HAP-1 (cell line): ENCODE results near the gene ABTB1.
A peak's percentile ranks its signal among the peaks of the same experiment; 100 is the strongest.

Experiments
- DNase-seq, 2 experiments: peaks; one replicate each; pipeline ENCODE4 v3.0.0-alpha.2; 2016 to 2020; ENCODE audit warnings: low spot score in 2 of 2
- H3K27me3 ChIP-seq: fragments of 250-450 bp; sonication (Bioruptor Pico); 2 replicates; pipeline ENCODE4 v1.5.1; 2020; ENCODE audit warnings: low read depth, mild to moderate bottlenecking, moderate library complexity
- H3K36me3 ChIP-seq: fragments of 250-450 bp; sonication (Bioruptor Pico); replicated peaks from 2 replicates; pipeline ENCODE4 v1.5.1; 2020; ENCODE audit warnings: mild to moderate bottlenecking
- H3K4me1 ChIP-seq: fragments of 250-450 bp; sonication (Bioruptor Pico); 2 replicates; pipeline ENCODE4 v1.5.1; 2020; ENCODE audit warnings: mild to moderate bottlenecking
- H3K4me3 ChIP-seq: fragments of 250-450 bp; sonication (Bioruptor Pico); 2 replicates; pipeline ENCODE4 v1.5.1; 2020; ENCODE audit warnings: mild to moderate bottlenecking, moderate library complexity
- H3K9me3 ChIP-seq: fragments of 250-450 bp; sonication (Bioruptor Pico); 2 replicates; pipeline ENCODE4 v1.5.1; 2020; ENCODE audit warnings: mild to moderate bottlenecking, moderate library complexity
- in situ Hi-C: fragments of 300-500 bp; cut with MboI; formaldehyde crosslinking; loops from 3 replicates; pipeline ENCODE4 v1.14.3; 2020; ENCODE audit warnings: low sequenced_read_pairs, inconsistent platforms, mixed read lengths

ABTB1 gene

DNA sequence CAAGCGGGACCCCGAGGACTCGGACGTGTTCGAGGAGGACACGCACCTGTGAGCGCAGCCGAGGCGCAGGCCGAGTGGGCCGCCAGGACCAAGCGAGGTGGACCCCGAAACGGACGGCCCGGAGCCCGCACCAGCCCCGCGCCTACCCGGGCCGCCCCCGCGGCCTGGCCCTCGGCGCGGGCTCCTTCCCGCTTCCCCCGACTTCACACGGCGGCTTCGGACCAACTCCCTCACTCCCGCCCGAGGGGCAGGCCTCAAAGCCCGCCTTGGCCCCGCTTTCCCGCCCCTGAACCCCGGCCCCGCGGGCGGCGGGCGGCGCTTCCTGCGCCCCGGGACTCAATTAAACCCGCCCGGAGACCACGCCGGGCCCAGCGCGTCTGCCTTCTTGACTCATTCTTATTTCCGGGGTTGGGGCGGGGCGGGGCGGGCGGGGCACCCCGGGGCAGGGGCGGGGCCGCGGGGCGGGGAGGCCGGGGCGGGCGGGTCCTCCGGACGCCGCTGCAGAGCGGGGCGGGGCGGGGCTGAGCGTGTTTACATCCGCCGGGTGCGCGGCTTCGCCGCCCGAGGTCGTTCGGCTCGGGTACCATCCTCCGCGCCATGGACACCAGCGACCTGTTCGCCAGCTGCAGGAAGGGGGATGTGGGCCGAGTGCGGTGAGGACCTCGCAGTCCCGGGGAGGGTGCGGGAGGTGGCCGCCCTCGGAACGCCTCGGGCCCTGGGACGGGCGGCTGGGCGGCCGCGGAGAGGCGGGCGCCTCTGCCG lies at the start of gene ABTB1:
Gene ABTB1, plus strand, starts transcription at position 524 of the 762 bp plus-strand sequence. Its CDS starts 74 bp downstream, at position 598.
- Histone ChIP-seq H3K4me1 (no peaks in the 10 kb centered on the region), H3K36me3 (no peaks in the 10 kb centered on the region), H3K9me3 (no peaks in the 10 kb centered on the region), H3K4me3 (peak within 1 kb of the TSS; percentile 50), H3K27me3 (no peaks in the 10 kb centered on the region)
- DNase-seq: peak; percentile 67 to 91
- in situ Hi-C loops: no loop called here

DNA sequence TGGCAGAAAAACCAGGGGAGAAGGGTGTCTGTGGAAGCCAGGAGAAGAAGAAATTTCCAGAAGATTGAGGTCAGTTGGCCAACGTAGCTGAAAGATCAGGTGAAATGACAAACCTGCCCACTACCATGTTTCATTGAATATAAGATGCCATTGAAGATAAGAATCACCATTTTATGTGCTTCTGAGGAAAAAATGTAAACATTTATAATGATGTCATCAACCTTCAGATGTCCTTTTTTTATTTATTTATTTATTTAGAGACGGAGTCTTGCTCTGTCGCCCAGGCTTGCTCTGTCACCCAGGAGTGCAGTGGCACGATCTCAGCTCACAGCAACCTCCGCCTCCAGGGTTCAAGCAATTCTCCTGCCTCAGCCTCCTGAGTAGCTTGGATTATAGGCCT lies 48.7 kb upstream of the ABTB1 start:
- in situ Hi-C loops: no loop called here
- peaks cover 10% of the 10 kb centered on the region for H3K27me3 ChIP-seq
- no peak overlapping the region for H3K4me3 ChIP-seq
- peaks cover 3% of the 10 kb centered on the region; the same call in 1 of the 2 replicates for H3K9me3 ChIP-seq
- DNase-seq: no peak
- no peaks in the 10 kb centered on the region for H3K4me1 ChIP-seq
- peaks cover 34% of the 10 kb centered on the region for H3K36me3 ChIP-seq

DNA sequence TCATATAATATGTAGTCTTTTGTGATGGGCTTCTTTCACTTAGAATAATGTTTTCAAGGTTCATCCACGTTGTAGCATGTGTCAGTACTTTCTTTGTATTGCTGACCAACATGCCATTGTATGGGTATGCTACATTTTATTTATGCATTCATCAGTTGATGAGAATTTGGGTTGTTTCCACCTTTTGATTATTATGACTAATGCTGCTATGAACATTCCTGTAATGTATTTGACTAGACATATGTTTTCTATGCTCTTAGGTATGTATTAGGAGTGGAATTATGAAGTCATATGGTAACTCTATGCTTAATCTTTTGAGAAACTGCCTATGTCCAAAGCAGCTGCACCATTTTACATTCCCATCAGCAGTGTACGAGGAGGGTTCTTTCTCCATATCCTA lies 46.9 kb upstream of the ABTB1 start:
- in situ Hi-C loops: no loop called here

DNA sequence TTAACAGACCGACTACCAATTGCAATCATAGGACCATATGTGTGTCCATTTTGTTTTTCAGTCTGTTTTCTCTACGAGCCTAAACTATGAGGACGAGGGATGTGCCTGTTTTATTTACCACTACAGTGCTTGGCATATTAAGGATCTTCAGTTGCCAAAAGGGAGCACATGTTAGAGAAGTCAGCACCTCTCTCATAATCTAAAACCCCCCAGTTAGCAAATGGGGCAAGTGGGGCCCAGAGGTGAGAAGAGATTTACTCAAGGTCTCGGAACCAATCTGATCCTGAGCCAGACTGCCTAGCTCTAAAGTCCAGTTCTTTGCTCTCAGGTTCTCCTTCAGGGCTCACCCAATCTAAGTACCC lies 44.3 kb upstream of the ABTB1 start:
- Histone ChIP-seq H3K36me3 (no peaks in the 10 kb centered on the region), H3K4me1 (peaks cover 12% of the 10 kb centered on the region), H3K9me3 (peaks cover 3% of the 10 kb centered on the region; the same call in 1 of the 2 replicates), H3K27me3 (peaks cover 10% of the 10 kb centered on the region), H3K4me3 (no peak overlapping the region)
- in situ Hi-C loops: no loop called here
- no peak for DNase-seq

More for the DNA sequence above, 46.9 kb upstream of the ABTB1 start:
- no peaks in the 10 kb centered on the region; the same call in 1 of the 2 replicates for H3K4me1 ChIP-seq
- peaks cover 3% of the 10 kb centered on the region; the same call in 1 of the 2 replicates for H3K9me3 ChIP-seq
- DNase-seq: no peak
- H3K36me3 ChIP-seq: peaks cover 17% of the 10 kb centered on the region
- no peak overlapping the region for H3K4me3 ChIP-seq
- H3K27me3 ChIP-seq: peaks cover 10% of the 10 kb centered on the region

DNA sequence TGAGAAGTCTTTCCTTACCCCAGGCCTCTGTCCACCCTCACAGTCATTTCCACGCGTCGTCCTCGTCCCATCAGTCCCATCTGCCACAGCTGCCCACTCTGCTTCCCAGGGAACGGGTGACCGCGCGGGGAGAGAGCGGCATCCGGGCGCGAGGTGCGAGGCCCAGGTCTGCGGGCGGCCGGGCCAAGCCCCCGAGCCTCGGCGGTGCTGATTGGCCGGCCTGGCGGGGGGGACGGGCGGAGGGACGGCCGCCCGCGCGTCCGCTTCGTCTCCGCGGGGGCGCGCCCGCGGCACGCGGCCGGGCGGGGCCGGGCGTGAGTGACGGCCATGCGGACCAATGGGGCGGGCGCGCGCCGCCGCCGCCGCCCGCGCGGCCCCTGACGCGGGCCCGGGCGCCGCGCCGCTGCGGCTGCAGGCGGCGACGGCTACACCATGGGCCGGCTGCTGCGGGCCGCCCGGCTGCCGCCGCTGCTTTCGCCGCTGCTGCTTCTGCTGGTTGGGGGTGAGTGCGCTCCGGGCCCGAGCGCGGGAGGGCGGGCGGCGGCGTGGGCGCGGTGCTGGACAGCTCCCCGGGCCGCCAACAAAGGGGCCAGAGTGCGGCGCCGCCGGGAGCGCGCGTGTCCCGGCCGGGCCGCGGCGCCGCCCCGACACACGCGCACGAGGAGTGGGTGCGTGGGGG lies 43.8 kb upstream of the ABTB1 start, which contains the start of gene PODXL2:
Gene PODXL2, plus strand, starts transcription at position 398 of the 679 bp plus-strand sequence. Its CDS starts 35 bp downstream, at position 433.
- peaks cover 10% of the 10 kb centered on the region for H3K27me3 ChIP-seq
- peak; percentile 41 to 76 for DNase-seq
- H3K36me3 ChIP-seq: no peaks in the 10 kb centered on the region
- in situ Hi-C loops: no loop called here
- H3K9me3 ChIP-seq: peaks cover 3% of the 10 kb centered on the region; the same call in 1 of the 2 replicates
- peaks cover 17% of the 10 kb centered on the region for H3K4me1 ChIP-seq
- H3K4me3 ChIP-seq: peak within 1 kb of the TSS; percentile 34

DNA sequence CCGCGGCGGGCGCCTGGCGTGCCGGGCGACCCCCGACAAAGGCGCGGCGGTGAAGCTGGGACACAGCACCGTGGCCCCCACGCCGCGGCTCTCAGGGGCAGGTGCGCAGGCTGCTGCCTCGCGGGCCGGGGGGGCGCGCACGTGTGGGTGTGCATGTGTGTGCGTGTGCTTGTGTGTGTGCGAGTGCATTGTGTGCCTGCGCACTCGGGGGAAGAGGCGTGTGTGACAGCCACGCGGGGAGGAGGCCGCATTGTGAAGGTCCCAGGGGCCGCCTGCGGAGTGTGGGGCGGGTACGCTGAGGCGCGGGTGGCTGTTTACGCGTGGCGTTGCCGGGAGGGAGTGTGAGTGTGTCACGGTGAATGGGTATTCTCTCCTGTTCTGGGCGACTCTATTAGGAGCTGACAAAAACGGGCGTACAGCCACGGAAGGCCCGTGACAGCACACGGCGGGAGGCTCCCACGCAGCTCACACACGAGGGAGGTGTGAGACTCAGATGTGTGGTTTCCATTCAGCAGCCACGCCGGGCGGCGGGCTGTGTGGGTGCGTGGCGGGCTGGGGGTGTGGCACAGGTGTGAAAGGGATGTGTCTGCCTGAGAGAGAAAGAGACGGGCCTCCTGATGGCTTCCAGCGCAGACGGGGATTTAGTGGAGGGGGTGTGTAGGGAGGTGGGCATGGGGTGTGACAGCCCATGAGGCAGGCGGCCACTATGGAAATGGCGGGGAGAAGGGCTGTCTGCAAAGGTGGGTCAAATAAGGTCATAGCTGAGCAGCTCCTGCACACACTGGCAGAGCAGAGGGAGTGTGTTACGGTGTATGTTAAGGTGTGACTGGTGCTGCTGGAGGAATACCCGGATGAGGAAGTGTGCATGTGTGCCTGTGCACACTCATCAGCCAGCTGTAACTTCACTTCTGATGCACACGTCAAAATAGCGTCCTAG lies 43.0 kb upstream of the ABTB1 start:
- H3K36me3 ChIP-seq: no peaks in the 10 kb centered on the region
- peak overlapping the region; percentile 34 for H3K4me3 ChIP-seq
- H3K4me1 ChIP-seq: peaks cover 18% of the 10 kb centered on the region
- H3K27me3 ChIP-seq: peaks cover 10% of the 10 kb centered on the region
- in situ Hi-C loops: no loop called here
- peaks cover 3% of the 10 kb centered on the region; the same call in 1 of the 2 replicates for H3K9me3 ChIP-seq
- peak; percentile 6 to 39 for DNase-seq

DNA sequence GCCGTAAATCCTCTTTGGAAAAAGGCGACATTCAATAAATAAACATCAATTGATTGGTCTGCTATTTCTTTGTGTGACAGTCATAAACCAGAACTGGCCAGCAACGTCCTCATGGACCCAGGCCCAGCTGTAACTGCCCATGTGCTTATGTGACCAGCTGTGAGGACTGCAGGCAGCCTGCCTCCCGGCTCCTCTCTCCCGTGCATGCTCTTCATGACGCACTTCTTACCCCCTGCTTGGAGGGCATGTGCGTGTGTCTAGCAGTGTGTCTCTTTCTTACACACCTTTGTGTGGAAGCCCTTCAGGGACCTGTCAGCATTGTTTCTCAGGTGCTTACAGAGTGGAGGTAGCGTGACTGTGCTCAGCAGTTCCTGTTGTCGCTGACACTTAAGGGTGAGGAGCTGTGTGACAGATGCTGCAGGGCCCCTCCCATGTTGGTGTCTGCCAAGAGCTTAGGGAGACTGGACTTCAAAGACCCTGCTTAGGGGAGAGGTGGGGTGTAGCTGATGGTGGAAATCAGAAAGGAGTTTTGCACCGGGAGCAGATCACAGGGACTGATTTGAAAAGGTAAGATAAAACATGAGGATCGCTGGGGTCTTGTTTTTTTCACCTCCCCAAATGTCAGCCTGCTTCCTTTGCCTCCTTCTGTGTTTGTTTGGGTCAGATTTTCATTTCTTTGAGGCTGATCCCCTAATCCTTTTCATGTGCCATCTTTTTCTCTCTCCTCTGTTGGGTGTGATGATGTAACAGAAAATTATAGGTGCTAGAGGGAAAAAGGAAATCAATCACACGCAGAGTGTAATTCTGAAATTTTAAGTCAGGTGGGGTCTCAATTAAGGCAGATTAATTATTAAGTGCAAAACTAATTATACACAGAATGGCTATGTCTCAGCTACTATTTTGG lies 41.7 kb upstream of the ABTB1 start:
- in situ Hi-C loops: no loop called here
- H3K27me3 ChIP-seq: peaks cover 10% of the 10 kb centered on the region

DNA sequence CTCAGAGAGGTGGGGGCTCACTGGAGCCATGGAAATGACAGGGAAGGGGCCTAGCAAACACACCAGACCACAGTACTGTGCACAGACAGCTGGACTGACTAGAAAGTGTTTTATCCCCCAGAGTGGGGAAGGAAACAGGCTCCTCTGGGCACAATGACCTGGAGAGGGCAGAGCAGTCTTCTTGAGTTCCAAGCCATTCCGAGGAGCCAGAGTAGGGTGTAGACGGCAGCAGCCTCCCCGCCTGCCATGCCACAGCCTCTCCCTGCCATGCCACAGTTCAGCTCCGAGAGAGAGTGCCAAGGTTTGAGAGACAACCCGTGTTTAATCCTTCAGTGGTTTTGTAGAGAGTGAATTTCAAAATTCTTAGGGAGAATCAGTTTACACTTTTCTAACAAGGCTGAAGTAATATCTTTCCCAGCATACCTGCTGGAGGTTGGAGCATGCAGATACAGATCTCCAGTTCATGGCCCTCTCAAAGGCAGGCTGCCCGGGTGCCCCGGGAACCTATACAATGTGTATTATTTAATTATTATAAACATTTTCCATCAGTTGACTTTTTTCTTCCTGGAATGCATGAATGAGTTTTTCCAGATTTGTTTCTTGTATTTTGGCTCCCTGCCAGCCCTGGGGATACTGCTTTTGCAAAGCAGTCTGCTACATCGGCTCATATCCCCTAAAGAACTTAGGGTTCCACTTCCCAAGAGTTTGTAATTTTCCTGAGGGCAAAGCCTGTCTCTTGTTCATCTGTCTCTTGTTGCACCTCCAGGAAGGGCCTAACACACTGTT lies 40.5 kb upstream of the ABTB1 start:
- in situ Hi-C loops: no loop called here
- DNase-seq: peak in 1 of 2 experiments; percentile 19
- Histone ChIP-seq H3K36me3 (no peaks in the 10 kb centered on the region), H3K9me3 (peaks cover 3% of the 10 kb centered on the region; the same call in 1 of the 2 replicates), H3K27me3 (peaks cover 10% of the 10 kb centered on the region), H3K4me3 (no peak overlapping the region), H3K4me1 (peaks cover 18% of the 10 kb centered on the region)

More for the DNA sequence above, 41.7 kb upstream of the ABTB1 start:
- Histone ChIP-seq H3K36me3 (no peaks in the 10 kb centered on the region), H3K4me3 (no peak overlapping the region), H3K4me1 (peaks cover 18% of the 10 kb centered on the region), H3K9me3 (peaks cover 3% of the 10 kb centered on the region; the same call in 1 of the 2 replicates)
- no peak for DNase-seq

DNA sequence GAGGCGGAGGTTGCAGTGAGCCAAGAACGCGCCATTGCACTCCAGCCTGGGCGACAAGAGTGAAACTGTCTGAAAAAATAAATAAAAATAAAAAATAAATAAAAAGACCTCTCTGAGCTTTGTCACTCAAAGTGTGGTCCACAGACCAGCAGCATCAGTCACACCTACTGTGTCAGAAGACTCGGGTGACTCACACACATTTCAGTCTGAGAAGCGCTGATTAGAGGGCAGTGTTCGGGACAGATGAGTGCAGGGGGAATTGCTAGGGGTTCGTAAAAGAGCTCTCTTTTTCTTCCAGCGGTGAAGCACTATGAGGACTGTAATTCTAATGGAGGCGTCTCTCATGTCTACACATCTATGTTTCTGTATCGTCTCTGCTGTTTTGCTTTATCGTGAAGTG lies 38.1 kb upstream of the ABTB1 start:
- Histone ChIP-seq H3K36me3 (no peaks in the 10 kb centered on the region; the same call in 1 of the 2 replicates), H3K27me3 (no peaks in the 10 kb centered on the region), H3K4me3 (no peak overlapping the region), H3K9me3 (no peaks in the 10 kb centered on the region), H3K4me1 (peaks cover 18% of the 10 kb centered on the region)
- no peak for DNase-seq
- in situ Hi-C loops: no loop called here

DNA sequence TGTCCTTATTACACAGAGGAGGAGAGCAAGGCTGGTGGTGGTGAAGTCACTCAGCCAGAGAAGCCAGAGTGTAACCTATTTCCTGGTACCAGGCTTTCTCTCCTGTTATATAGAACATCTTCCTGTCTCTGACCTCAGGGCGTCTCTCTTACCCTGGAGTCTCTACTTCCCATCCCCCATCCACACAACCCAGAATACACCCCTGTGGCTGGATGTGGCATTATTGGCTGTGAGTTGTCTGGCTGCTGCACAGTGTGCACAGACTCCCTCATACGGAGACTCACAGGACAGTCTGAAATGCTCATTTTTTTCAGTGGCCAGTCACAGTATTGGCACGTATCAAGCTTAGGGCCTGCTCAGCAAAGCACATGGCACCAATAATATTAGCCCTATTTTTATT lies 35.2 kb upstream of the ABTB1 start:
- DNase-seq: no peak
- Histone ChIP-seq H3K9me3 (no peaks in the 10 kb centered on the region), H3K36me3 (no peaks in the 10 kb centered on the region; the same call in 1 of the 2 replicates), H3K4me3 (no peak overlapping the region), H3K27me3 (no peaks in the 10 kb centered on the region), H3K4me1 (peaks cover 15% of the 10 kb centered on the region)
- in situ Hi-C loops: no loop called here

DNA sequence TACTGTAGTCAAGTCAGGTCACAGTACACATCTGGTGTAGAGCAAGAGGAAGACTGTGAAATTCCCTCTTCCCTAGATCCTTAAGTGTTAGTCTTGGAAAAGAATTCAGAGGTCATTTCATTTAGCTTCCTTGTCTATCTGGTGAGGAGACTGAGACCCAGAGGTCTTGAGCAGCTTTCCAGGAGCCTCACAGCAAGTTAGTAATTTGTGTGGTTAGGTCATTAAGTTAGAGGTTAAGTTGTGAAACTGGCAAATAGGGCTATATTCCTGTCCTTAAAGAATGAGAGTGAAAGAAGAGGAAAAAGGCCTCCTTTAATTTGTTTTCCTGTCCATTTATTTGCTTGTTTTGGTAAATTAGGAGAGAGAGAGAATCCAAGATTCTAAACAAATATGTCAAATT lies 34.8 kb upstream of the ABTB1 start:
- Histone ChIP-seq H3K9me3 (no peaks in the 10 kb centered on the region), H3K4me1 (peaks cover 10% of the 10 kb centered on the region), H3K36me3 (no peaks in the 10 kb centered on the region; the same call in 1 of the 2 replicates), H3K27me3 (no peaks in the 10 kb centered on the region), H3K4me3 (no peak overlapping the region)
- DNase-seq: no peak
- in situ Hi-C loops: no loop called here
